CD4-positive, alpha-beta T cell treated with Interferon alpha-2 for 1 hour (primary cell): ENCODE measurements around the gene APOC3.

Experiments used
- DNase-seq, 2 donors: peaks; one replicate each; pipeline ENCODE4 v3.0.0-alpha.2; 2020 to 2022

Gene APOC3

DNA sequence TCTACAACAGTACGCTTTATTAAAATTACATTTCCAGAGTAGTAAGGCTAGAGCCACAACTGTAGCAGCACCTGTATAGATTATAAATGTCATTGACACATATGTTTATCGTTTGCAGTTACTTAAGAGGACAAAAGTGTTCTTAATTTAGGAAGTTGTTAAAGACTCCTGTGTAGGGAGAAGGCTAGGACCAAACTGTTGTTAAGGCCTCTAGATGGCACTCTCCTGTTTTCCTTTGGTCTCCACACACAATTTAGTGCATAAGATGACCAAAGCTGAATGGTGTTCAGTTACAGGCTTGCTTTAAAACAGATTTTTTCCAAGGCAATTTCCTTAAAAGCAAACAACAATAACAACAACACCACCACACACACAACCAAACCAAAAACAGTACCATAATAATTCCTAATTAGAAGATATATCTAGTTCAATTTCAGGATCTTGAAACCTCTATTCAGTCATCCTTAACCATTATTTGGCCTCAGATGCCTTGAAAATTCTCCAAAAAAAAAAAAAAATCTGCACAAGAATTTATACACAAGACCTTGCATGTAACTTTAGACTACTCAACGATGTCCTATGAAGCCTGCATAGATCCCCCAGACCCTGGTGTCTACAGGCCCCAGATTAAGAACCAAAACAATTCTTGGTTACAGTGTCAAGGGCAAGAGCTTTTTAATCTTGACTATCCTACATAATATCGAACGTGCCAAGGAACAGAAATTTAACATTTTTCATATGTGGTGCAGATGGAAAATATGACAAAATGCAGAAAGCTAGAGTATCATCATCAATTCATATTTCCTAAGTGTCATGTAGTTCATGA, 50.3 kb downstream of the APOC3 start:
- DNase-seq, result peak; percentile 39 to 73

DNA sequence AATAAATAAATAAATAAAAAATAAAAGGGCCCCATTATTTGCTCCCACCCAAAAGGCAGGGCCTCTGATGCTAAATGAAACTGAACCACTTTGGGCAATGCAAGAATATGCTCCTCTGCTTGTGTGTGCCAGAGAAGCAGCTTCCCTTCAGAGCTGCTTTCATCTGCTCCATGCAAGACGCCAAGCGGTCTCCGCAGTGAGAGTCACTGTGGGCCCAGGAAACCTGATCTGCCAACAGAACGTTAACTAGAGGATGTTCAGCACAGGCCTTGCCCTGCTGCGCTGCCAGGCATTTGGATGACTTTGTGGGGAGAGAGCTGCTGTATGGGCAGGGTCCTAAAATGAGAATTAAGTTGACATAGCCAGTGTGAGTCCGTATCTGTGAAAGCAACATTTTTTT, 51.4 kb downstream of the APOC3 start:
- no peak for DNase-seq

DNA sequence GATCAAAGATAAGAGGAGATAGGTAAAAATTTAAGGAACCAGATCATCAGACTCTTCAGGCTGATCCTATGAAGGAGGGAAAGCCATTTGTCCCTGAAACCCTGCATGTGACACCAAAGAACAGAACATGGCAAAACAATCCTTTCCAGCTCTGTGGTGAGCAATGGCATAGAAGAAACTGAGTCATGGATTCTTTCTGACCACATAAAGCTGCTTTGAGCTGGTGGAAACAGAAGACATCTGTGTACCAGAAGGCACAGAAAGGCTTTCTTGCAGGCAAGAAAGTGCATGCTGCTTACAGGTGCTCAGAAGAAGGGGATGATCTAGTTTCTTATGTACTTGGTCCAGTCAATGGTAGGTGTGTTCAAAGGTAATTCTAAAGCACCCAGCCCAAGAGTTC, 52.7 kb downstream of the APOC3 start:
- no peak for DNase-seq
